ENCODE results near the gene TBC1D2B. TPM values are rescaled to one million over a fixed set of nuclear protein-coding genes. Genes with fewer than 3 reads are reported as not detected.
"Not testable (repeated sequence)": the region's sequence is repeated elsewhere in the genome, so short reads cannot be mapped to it uniquely, and the experiment has no call there.

TBC1D2B gene
- total RNA-seq, 1 experiment from 2014 or later: 13.9 TPM

DNA sequence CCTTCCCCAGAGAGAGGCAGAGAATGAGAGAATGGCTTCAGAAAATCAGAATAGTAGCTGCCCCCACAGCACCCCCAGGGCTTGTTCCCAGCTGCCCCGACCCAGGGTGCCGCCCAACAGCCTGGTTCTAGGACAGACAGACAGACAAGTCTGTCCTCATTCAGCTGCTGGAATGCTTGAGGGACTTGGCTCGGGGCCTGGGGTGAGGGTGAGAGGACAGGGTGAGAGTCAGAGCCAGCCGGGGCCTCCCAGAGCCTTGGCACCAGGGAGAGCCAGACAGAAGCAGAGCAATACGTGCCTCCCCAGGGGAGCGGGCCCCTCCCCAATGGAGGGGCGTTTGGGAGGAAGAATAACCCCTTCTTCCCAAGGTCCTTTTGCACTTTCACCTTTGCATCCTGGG lies 105.6 kb downstream of the TBC1D2B start:
- DNase-seq (ENCODE audit: low spot score); in situ Hi-C loops (cut with HindIII; ENCODE audit: low sequenced_read_pairs): not testable (repeated sequence)

DNA sequence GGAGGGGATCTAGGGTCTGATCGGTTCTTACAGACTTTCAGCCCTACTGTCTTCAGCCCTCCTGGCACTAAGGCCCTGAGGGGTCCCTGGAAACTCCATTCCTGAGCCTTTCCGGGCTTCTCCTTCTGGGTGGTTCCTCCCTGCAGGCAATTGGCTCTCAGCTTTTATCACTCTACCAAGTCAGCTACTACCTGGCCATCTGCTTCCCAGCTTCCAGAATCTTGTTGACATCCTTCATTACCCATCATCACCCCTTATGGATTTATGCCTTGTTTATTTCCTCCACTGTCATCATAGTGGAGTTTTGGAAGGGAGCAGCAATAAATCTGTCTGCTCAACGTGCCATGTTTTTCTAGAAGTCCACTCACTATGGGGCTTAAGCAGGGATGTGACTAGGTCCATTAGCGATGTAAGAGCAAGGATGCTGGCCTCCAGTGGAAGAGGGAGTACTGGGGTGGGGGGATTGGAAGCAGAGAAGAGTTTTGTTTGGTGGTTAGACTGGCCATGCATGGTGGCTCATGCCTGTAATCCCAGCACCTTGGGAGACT lies 106.6 kb downstream of the TBC1D2B start:
- in situ Hi-C loops (cut with HindIII; ENCODE audit: low sequenced_read_pairs): not testable (repeated sequence)

DNA sequence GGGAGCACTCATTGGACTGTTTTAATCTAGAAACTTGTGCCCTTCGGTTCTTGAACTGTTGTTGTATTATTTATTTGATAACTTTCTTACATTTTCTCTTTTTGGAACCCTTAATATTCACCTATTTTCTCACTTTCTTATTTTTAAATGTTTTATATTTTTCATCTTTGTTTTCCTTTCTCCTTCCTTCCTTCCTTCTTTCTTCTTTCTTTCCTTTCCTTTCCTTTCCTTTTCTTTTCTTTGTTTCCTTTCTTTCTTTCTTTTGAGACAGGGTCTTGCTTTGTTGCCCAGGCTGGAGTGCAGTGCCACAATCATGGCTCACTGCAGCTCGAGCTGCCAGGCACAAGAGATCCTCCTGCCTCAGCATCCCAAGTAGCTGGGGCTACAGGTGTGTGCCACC lies 108.5 kb downstream of the TBC1D2B start:
- DNase-seq (ENCODE audit: low spot score): no peak

More for the DNA sequence above, 106.6 kb downstream of the TBC1D2B start:
- DNase-seq (ENCODE audit: low spot score): not testable (repeated sequence)

DNA sequence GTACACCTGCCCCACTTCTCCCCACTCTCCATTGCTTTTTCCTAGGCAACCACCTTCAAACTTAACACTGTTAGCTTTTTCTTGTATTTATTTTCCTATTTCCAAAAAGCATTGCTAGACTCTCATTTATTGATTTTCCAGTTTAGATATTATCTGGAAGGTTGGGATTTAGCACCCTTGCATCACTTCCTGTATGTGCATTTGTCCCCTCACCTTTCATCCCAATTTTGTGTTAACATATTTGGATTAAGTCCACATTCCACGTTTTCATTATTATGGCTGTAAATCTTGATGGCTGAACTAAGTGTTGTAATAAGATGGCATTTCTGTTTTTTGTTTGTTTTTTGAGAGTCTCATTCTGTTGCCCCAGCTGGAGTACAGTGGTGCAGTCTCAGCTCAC lies 109.7 kb downstream of the TBC1D2B start:
- in situ Hi-C loops (cut with HindIII; ENCODE audit: low sequenced_read_pairs): no loop called here
- DNase-seq (ENCODE audit: low spot score): no peak

More for the DNA sequence above, 108.5 kb downstream of the TBC1D2B start:
- in situ Hi-C loops (cut with HindIII; ENCODE audit: low sequenced_read_pairs): no loop called here

DNA sequence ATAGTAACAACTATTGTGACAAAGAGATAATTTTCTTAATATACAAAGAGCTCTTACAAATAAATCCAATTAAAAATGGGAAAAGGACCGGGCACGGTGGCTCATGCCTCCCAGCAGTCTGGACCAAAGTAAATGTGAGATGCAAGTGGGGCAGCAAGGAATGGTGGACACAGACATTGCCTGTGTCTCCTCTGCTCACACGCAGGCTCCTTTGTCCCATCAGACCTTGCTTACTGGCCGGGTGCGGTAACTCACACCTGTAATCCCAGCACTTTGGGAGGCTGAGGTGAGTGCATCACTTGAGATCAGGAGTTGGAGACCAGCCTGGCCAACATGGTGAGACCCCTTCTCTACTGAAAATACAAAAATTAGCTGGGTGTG lies 110.3 kb downstream of the TBC1D2B start:
- DNase-seq (ENCODE audit: low spot score); in situ Hi-C loops (cut with HindIII; ENCODE audit: low sequenced_read_pairs): not testable (repeated sequence)

DNA sequence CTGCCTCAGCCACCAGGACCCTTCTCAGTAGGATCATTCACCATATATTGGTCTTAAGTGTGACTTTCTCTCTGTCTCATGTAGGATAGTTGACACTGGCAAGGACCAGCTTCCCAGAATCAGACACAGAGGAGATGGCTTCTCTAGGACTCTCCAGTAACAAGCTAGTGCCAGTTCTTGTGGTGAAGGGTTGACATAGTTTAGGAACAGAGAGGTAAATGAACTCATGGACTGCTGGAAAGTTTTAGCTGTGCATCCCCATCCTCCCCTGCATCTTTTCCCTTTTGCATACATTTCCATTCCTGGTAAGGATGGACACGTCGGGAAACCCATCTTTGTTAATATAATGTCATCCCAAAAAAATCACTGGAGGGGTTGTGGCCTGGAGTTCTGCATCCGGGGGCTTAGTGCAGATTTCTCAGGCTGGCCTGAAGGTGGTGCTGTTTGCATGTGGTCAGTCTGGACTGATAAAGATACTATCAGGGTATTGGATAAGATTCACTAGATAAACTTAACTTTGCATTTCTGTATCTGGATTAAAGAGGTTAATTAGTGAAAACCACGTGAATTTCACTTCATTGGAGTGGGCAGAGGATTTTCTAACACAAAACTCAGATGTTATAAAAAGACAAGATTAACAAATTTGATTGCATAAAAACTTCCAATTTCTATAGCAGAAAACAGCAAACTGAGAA lies 110.8 kb downstream of the TBC1D2B start:
- DNase-seq (ENCODE audit: low spot score): peak; percentile 67
- in situ Hi-C loops (cut with HindIII; ENCODE audit: low sequenced_read_pairs): no loop called here

DNA sequence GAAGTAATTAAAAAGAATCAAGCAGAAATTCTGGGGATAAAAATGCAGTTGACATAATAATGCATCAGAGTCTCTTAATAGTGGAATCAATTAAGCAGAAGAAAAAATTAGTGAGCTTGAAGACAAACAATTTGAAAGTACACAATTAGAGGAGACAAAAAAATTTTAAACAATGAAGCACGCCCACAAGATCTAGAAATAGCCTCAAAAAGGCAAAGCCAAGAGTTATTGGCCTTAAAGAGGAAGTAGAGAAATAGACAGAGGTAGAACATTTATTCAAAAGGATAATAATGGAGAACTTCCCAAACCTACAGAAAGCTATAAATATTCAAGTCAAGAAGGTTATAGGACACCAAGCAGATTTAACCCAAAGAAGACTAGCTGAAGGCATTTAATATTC lies 113.3 kb downstream of the TBC1D2B start:
- in situ Hi-C loops (cut with HindIII; ENCODE audit: low sequenced_read_pairs): no loop called here

DNA sequence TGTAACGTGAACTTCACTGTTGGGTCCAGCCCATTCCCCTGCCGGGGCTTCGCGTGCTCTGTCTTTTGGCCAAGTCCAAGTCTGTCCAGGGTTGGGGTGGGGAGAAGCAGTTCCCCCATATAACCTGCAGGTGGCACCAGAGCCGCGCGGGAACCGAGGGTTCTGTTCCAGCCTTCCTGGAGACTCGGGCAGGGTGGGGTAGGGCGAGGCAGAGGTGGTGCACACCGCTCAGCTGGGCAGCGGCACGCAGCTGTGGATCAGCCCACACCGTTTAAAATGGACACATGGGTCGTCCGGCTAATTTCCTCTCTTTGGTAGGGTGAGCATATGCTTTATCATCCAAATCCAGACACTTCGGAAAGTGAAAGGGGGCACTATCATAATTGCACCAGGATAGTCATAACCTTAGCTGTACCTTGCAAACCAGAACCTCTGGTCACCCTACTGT lies 118.1 kb downstream of the TBC1D2B start:
- in situ Hi-C loops (cut with HindIII; ENCODE audit: low sequenced_read_pairs): no loop called here
- DNase-seq (ENCODE audit: low spot score): peak; percentile 71

More for the DNA sequence above, 113.3 kb downstream of the TBC1D2B start:
- no peak for DNase-seq (ENCODE audit: low spot score)

DNA sequence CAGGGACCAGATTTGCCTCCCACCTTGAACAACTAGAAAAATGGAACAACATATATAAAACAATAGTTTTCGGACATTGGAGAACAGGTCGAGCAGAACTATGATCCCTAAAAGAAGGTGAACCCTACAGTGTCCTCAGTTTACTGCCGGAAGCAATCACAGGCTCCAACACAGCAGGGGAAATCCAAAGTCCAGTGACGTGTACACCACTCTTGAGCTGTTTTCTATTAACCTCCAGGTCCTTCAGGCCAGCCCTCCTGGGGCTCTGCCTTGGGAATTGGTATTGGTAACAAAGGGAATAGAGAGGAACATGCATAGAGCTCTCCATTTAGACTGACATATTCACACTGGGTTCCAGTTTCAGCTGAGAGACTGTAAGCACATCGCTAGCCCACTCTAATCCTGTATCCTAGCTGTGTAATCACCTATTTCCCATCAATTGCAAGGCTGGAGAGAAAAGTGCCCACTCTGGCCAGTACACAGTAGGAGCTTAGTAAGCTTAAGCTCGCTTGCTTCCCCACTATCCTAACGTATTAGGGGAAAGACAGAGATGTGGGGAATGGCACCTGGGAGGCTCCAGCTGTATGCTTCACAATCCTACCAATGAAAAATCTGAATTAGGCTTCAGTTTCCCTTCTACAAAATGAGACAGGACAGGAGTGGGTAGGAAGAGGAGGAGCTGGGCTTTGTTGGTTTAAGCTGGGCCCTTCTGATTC lies 118.6 kb downstream of the TBC1D2B start:
- DNase-seq (ENCODE audit: low spot score); in situ Hi-C loops (cut with HindIII; ENCODE audit: low sequenced_read_pairs): not testable (repeated sequence)

DNA sequence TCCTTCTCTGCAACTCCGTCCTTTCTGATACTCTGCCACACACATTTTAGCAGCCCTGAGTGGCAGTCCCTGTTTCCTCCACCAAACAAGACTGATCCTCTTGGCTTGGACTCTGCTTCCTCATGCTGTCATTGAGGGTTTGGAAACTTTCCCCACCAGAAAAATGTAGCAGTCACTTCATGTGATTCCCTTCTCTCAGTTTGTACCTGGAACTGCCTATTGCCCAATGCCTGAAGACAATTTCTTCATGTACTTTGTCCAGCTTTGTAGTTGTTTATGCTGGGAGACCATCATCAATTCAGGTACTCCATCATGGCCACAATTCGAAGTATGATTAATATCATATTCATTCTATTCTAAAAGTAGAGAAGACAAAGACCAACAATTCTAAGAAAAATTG lies 119.5 kb downstream of the TBC1D2B start:
- in situ Hi-C loops (cut with HindIII; ENCODE audit: low sequenced_read_pairs); DNase-seq (ENCODE audit: low spot score): not testable (repeated sequence)

DNA sequence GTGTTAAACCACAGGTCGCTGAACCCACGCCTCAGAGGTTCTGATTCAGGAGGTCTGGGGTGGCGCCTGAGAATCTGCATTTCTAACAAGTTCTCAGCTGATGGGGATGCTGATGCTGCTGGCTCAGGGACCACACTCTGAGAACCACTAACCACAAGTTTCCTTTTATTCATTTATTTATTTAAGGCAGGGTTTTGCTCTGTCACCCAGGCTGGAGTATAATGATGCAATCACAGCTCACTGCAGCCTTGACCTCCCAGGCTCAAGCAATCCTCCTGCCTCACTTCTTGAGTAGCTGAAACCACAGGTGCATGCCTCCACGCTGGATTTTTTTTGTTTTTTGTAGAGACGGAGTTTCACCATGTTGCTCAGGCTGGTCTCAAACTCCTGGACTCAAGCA lies 123.6 kb downstream of the TBC1D2B start:
- DNase-seq (ENCODE audit: low spot score); in situ Hi-C loops (cut with HindIII; ENCODE audit: low sequenced_read_pairs): not testable (repeated sequence)

DNA sequence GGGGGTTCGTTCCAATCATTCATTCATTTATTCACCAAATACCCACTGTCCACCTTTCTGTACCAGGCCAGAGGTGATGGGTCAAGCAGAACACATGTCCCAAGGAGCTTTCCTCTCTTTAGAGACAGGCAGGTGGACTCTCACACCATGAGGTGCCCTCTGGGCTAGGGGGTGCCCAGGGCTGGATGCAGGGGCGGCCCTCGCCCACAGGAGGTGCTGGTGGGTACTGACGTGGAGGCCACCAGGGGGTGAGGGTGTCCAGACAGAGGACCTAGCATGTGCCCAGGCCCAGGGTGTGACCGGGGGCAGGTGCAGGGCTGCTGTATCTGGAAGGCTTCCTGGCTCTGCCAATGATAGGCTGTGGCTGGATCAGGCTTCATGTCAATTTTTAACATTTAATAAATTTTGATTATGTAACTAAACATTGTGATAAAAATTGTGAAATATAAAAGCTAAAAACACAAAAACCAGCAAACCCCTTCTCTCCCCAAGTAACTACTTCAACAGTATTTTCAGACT lies 124.5 kb downstream of the TBC1D2B start:
- DNase-seq (ENCODE audit: low spot score); in situ Hi-C loops (cut with HindIII; ENCODE audit: low sequenced_read_pairs): not testable (repeated sequence)

DNA sequence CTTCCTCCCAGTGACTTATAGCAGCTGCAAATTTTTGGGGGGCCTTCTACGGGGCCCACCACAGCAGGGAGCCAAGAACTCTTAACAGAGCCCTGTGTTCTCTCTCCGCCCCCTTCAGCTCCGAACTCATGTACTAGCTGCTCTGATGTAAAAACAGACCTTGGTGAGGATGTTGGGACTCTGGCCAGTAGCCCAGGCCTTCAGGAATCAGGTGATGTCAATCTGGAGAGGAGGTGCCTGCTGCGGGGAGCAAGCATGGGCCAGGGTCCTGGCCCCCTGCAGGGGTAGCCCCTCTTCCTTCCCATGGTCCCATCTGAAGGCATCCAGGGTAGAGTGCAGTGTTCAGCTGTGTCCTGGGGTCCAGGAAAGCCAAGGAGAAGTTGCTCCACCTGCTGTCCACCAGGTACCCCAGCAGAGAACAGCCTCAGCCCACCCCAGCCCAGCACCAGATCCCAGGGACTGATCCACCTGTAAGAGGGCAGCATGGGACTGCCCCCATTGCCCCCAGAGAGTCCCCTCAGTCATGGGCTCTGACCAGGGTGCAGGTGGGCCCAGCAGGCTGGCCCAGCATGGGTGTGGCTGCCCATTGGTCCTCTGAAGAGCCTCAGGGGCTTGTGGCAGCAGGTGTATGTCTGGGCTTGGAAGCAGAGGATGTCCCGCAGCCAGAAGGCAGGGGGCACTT lies 126.3 kb downstream of the TBC1D2B start:
- DNase-seq (ENCODE audit: low spot score); in situ Hi-C loops (cut with HindIII; ENCODE audit: low sequenced_read_pairs): not testable (repeated sequence)

DNA sequence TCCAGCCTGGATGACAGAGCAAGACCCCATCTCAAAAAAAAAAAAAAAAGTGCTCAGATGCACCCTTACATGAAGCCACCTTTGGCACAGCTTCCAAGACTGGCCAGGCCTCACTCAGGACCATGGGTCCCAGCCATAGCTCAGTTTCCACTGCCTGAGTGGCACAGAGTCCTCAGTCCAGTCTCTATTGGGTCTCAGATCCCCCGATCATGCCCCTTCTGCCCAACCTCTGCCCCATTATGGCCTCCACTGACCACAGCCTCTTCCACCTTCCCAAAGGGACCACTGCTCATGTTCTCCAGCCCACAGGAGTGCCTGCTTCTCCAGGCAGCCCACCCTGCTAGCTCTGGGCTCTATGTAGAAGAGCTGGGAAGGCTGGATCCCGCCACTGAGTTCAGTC lies 127.0 kb downstream of the TBC1D2B start:
- in situ Hi-C loops (cut with HindIII; ENCODE audit: low sequenced_read_pairs): not testable (repeated sequence)

DNA sequence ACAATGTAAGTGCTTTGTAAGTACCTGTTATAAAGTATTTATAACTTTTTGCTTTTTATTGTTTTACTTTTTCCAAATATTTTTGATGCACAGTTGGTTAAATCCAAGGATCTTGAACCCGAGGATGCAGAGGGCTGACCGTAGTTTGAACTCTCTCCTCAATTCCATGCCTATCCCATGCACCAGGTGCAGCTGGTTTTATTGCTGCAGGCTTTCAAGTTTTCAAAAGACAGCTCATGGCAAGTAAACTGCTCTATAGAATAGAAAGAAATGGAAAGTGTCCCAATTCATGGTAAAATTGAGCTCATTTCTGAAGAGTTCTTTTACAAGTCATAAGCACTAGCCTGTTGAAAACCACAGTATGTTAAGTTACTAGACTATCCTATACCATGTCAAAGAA lies 131.9 kb downstream of the TBC1D2B start:
- in situ Hi-C loops (cut with HindIII; ENCODE audit: low sequenced_read_pairs): no loop called here
- DNase-seq (ENCODE audit: low spot score): no peak

More for the DNA sequence above, 127.0 kb downstream of the TBC1D2B start:
- DNase-seq (ENCODE audit: low spot score): not testable (repeated sequence)

Other genes with a start within 250 kb of the TBC1D2B start
- gene SH2D7, start 14.8 kb upstream of the TBC1D2B start, total RNA-seq (2014; rRNA removed; shearing (Covaris generic)): not detected in 2 replicates
- gene CIB2, start 53.7 kb upstream of the TBC1D2B start, total RNA-seq (2014; rRNA removed; shearing (Covaris generic)): 29.7 and 48.3 TPM in 2 replicates
- gene IDH3A, start 71.7 kb upstream of the TBC1D2B start, total RNA-seq (2014; rRNA removed; shearing (Covaris generic)): 53.8 and 68.5 TPM in 2 replicates
- gene ACSBG1, start 156.9 kb upstream of the TBC1D2B start, total RNA-seq (2014; rRNA removed; shearing (Covaris generic)): 9.9 and 17.3 TPM in 2 replicates
- gene DNAJA4, start 186.9 kb upstream of the TBC1D2B start, total RNA-seq (2014; rRNA removed; shearing (Covaris generic)): not detected in 2 replicates
- gene SKIC8, start 221.9 kb upstream of the TBC1D2B start, total RNA-seq (2014; rRNA removed; shearing (Covaris generic)): 484 and 486 TPM in 2 replicates